ENCODE measurements around the gene FOXP2.

FOXP2 gene

GRCh38 chr7:114657279-114657678 lies 242.7 kb downstream of the FOXP2 start:
- ATAC-seq, result no peak
- no peak for TF ChIP-seq ESRRG (CRISPR knock-in tag; IDR thresholded peaks at IDR 0.05)
- TF ChIP-seq ZC3H10 (CRISPR knock-in tag; IDR thresholded peaks at IDR 0.05), result no peak
- no peak for TF ChIP-seq ARNTL (CRISPR knock-in tag; IDR thresholded peaks at IDR 0.05; ENCODE audit: borderline replicate concordance, low read depth)
- no peak for TF ChIP-seq CSDC2 (CRISPR knock-in tag; IDR thresholded peaks at IDR 0.05)
- no peak for TF ChIP-seq ZNF565 (CRISPR knock-in tag; conservative IDR thresholded peaks at IDR 0.05; ENCODE audit: low read depth)
- no peak for TF ChIP-seq ZNF70 (CRISPR knock-in tag; IDR thresholded peaks at IDR 0.05)
- no peak for TF ChIP-seq ZFP3 (CRISPR knock-in tag; IDR thresholded peaks at IDR 0.05)
- TF ChIP-seq OSR1 (CRISPR knock-in tag; IDR thresholded peaks at IDR 0.05), result no peak
- TF ChIP-seq ISL1 (CRISPR knock-in tag; IDR thresholded peaks at IDR 0.05), result no peak
- TF ChIP-seq GLIS3 (CRISPR knock-in tag; IDR thresholded peaks at IDR 0.05), result no peak
- no peak for TF ChIP-seq RARB (CRISPR knock-in tag; IDR thresholded peaks at IDR 0.05)
- no peak for TF ChIP-seq BACH2 (CRISPR knock-in tag; IDR thresholded peaks at IDR 0.05; ENCODE audit: borderline replicate concordance)
- no peak for TF ChIP-seq ZNF8 (CRISPR knock-in tag; IDR thresholded peaks at IDR 0.05)
- TF ChIP-seq, protein P1, sequence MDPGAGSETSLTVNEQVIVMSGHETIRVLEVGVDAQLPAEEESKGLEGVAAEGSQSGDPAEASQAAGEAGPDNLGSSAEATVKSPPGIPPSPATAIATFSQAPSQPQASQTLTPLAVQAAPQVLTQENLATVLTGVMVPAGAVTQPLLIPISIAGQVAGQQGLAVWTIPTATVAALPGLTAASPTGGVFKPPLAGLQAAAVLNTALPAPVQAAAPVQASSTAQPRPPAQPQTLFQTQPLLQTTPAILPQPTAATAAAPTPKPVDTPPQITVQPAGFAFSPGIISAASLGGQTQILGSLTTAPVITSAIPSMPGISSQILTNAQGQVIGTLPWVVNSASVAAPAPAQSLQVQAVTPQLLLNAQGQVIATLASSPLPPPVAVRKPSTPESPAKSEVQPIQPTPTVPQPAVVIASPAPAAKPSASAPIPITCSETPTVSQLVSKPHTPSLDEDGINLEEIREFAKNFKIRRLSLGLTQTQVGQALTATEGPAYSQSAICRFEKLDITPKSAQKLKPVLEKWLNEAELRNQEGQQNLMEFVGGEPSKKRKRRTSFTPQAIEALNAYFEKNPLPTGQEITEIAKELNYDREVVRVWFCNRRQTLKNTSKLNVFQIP (CRISPR knock-in tag; IDR thresholded peaks at IDR 0.05; ENCODE audit: borderline replicate concordance, low read depth), result no peak
- no peak for TF ChIP-seq PATZ1 (CRISPR knock-in tag; IDR thresholded peaks at IDR 0.05; ENCODE audit: borderline replicate concordance)
- TF ChIP-seq, protein P2, sequence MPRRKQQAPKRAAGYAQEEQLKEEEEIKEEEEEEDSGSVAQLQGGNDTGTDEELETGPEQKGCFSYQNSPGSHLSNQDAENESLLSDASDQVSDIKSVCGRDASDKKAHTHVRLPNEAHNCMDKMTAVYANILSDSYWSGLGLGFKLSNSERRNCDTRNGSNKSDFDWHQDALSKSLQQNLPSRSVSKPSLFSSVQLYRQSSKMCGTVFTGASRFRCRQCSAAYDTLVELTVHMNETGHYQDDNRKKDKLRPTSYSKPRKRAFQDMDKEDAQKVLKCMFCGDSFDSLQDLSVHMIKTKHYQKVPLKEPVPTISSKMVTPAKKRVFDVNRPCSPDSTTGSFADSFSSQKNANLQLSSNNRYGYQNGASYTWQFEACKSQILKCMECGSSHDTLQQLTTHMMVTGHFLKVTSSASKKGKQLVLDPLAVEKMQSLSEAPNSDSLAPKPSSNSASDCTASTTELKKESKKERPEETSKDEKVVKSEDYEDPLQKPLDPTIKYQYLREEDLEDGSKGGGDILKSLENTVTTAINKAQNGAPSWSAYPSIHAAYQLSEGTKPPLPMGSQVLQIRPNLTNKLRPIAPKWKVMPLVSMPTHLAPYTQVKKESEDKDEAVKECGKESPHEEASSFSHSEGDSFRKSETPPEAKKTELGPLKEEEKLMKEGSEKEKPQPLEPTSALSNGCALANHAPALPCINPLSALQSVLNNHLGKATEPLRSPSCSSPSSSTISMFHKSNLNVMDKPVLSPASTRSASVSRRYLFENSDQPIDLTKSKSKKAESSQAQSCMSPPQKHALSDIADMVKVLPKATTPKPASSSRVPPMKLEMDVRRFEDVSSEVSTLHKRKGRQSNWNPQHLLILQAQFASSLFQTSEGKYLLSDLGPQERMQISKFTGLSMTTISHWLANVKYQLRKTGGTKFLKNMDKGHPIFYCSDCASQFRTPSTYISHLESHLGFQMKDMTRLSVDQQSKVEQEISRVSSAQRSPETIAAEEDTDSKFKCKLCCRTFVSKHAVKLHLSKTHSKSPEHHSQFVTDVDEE (CRISPR knock-in tag; IDR thresholded peaks at IDR 0.05), result no peak
- no peak for TF ChIP-seq TOX (CRISPR knock-in tag; IDR thresholded peaks at IDR 0.05; ENCODE audit: borderline replicate concordance)
- no peak for TF ChIP-seq SNAI2 (CRISPR knock-in tag; IDR thresholded peaks at IDR 0.05)

DNA sequence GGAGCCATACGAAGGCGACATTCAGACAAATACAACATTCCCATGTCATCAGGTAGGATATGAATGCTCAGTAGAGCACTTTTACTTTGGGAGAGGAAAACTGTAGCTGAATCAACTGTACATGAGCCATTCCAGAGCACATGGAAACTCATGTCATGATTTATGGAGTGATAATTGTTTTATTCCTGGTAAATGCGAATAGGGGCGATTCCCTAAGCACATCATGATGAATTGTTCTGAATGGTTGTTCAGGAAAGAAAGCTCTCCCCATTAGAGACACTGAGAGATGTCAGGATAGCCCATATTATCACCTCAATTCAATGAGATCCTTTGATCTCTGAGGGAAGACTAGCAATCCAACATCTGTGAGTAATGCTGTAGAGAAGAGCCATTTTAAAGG lies 243.6 kb downstream of the FOXP2 start:
- TF ChIP-seq ZNF565 (CRISPR knock-in tag; conservative IDR thresholded peaks at IDR 0.05; ENCODE audit: low read depth), result no peak
- no peak for TF ChIP-seq ESRRG (CRISPR knock-in tag; IDR thresholded peaks at IDR 0.05)
- TF ChIP-seq, protein P1 (CRISPR knock-in tag; IDR thresholded peaks at IDR 0.05; ENCODE audit: borderline replicate concordance, low read depth), result no peak
- TF ChIP-seq ARNTL (CRISPR knock-in tag; IDR thresholded peaks at IDR 0.05; ENCODE audit: borderline replicate concordance, low read depth), result no peak
- no peak for TF ChIP-seq BACH2 (CRISPR knock-in tag; IDR thresholded peaks at IDR 0.05; ENCODE audit: borderline replicate concordance)
- no peak for TF ChIP-seq TCF4 (CRISPR knock-in tag; IDR thresholded peaks at IDR 0.05; ENCODE audit: borderline replicate concordance)
- TF ChIP-seq PPARA (CRISPR knock-in tag; IDR thresholded peaks at IDR 0.05; ENCODE audit: borderline replicate concordance), result no peak
- TF ChIP-seq ZNF70 (CRISPR knock-in tag; IDR thresholded peaks at IDR 0.05), result no peak
- TF ChIP-seq OSR1 (CRISPR knock-in tag; IDR thresholded peaks at IDR 0.05), result no peak
- no peak for ATAC-seq

DNA sequence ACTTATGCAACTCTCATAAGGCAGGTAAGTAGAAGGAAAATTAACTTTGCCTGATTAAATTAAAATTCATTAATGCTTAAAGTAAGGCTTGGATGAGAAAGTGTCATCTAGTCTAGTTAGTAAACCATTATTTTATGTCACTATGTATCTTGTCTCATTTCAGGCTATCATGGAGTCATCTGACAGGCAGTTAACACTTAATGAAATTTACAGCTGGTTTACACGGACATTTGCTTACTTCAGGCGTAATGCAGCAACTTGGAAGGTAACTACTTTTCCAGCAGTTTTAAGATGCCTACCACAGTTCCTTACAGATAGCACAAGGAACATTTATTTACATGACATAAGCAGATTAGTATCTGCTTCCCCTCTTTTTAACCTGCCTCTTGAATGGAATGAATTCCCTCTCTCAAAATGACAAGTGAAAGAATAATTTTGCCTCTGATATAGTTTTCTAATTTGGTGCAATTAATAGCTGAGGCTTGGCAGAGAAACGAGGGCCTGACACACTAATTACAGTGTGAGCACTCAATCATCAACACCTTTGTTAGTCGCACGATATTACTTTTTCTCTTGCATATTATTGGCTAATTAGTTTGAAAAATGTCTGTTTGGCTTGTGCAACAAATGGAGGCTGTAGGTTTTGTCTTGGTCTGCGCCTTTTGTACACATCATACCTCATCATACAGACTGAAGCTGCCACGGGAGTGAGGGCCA lies 245.0 kb downstream of the FOXP2 start:
- TF ChIP-seq ESRRG (CRISPR knock-in tag; IDR thresholded peaks at IDR 0.05) (no peak), ZFP30 (CRISPR knock-in tag; IDR thresholded peaks at IDR 0.05) (no peak)
- ATAC-seq, result no peak
